Right lobe of liver (tissue), 4 donors: ENCODE results near the gene STPG2.

Experiments
- CTCF ChIP-seq, 4 donors: fragments of 200-600 bp in 3 of 4; fragments of 450-650 bp in 1 of 4; IDR thresholded peaks; one replicate each; pipeline versions ENCODE4 v1.5.1 to v1.8.0; 2016 to 2022; ENCODE audit warnings: antibody characterized with exemption in 4 of 4, mild to moderate bottlenecking in 2 of 4
- POLR2A ChIP-seq: fragments of 450-650 bp; IDR thresholded peaks from one replicate; pipeline ENCODE4 v1.6.1; 2017; ENCODE audit warnings: antibody characterized with exemption, mild to moderate bottlenecking
- donor health status: DM: no; HTN: no; CAD: no.
- donor health status: DM: no; HTN: no; CAD: no.
- donor health status: DM: no; HTN: yes; CAD: no.

- TF ChIP-seq CTCF (IDR thresholded peaks at IDR 0.05) (no peak), POLR2A (no peak)
These were observed 478.5 kb downstream of the STPG2 start for GRCh38 chr4:97664741-97665140.
